Mammary epithelial cell (primary cell): Measurements from ENCODE around the gene NUP37.

ENCODE experiments used
- CTCF ChIP-seq, 2 donors: IDR thresholded peaks in 1 of 2; conservative IDR thresholded peaks in 1 of 2; 2 replicates each; pipeline ENCODE4 v1.5.1; 2011 to 2012; ENCODE audit warnings: inconsistent platforms in 2 of 2, low read length in 2 of 2, mild to moderate bottlenecking in 2 of 2, control low read depth in 1 of 2, low read depth in 1 of 2; ENCODE audit not compliant: insufficient read depth in 1 of 2; ENCODE audit errors: extremely low read depth in 1 of 2
- EZH2 ChIP-seq: IDR thresholded peaks from 2 replicates; pipeline ENCODE4 v1.6.1; 2012; ENCODE audit warnings: low read length, inconsistent platforms, borderline replicate concordance

- TF ChIP-seq CTCF (conservative IDR thresholded peaks at IDR 0.05 in 1 of 2, IDR thresholded peaks at IDR 0.05 in 1 of 2; ENCODE audit: extremely low read depth in 1 of 2, insufficient read depth in 1 of 2, low read depth in 1 of 2, low read length in 2 of 2) (no peak), EZH2 (no peak)
These were observed 58.8 kb downstream of the NUP37 start for GRCh38 chr12:102061096-102061559.
